Glomerular endothelial cell (primary cell): ENCODE results near the gene ALAS2. TPM values are rescaled to one million over a fixed set of nuclear protein-coding genes. Genes with fewer than 3 reads are reported as not detected.
"Not testable (repeated sequence)": the region's sequence is repeated elsewhere in the genome, so short reads cannot be mapped to it uniquely, and the experiment has no call there.

ENCODE experiments used
- DNase-seq: peaks from one replicate; pipeline ENCODE4 v3.0.0-alpha.2; 2011; ENCODE audit warnings: low read depth, low spot score; ENCODE audit errors: extremely low read depth
- total RNA-seq: library from RNA; depleted of rRNA; stranded (reverse); fragments of >200 nt; gene quantifications from 2 replicates; pipeline ENCODE4 v1.2.3, GENCODE V29; 2015

The ALAS2 gene, protein sequence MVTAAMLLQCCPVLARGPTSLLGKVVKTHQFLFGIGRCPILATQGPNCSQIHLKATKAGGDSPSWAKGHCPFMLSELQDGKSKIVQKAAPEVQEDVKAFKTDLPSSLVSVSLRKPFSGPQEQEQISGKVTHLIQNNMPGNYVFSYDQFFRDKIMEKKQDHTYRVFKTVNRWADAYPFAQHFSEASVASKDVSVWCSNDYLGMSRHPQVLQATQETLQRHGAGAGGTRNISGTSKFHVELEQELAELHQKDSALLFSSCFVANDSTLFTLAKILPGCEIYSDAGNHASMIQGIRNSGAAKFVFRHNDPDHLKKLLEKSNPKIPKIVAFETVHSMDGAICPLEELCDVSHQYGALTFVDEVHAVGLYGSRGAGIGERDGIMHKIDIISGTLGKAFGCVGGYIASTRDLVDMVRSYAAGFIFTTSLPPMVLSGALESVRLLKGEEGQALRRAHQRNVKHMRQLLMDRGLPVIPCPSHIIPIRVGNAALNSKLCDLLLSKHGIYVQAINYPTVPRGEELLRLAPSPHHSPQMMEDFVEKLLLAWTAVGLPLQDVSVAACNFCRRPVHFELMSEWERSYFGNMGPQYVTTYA
- not detected in 2 replicates for total RNA-seq

DNA sequence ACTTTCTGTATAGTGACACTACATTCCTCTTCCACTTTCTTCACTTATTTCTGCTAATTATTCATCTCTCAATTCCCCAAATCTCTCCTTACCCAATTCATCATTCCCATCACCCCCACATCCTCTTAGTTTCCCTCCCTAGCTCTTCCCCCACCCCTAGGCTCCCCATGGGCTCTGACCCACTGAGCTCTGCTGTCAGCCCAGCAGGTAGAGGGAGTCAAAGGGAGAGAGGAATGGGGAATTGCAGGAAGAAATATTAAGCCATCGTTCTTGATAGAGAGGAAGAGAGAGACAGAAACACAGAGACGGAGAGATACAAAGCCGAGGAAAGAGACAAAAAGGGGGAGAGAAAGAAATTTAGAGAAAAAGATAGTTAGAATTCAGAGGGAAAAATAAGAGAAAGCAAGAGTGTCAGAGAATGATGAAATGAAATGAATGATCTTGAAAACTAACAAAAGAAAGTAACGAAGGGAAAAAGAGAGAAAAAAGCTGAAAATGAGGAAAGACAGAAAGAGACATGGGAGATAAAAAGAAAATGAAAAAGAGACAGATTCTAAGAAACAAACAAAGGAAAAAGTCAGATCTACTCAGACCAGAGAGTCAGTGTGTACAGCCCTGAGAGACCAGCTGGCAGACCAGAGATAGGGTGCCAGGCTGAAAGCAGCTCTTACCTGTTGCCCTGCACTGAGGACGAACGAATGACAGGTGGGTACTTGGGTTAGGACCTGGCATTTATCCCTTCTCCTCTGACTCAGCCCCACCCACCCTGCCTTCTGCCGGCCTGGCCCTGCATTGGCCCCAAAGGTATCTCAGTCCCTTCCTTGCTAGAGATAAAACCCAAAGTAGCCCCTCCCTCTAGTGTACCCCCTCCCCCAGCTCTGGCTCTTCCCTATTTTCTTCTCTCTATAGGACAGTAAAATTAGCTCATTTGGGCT lies at the start of gene ALAS2:
Gene ALAS2, minus strand, starts transcription at position 707 of the 935 bp plus-strand sequence. CDS start 4,977 bp downstream, outside the sequence.
- no peak for DNase-seq

DNA sequence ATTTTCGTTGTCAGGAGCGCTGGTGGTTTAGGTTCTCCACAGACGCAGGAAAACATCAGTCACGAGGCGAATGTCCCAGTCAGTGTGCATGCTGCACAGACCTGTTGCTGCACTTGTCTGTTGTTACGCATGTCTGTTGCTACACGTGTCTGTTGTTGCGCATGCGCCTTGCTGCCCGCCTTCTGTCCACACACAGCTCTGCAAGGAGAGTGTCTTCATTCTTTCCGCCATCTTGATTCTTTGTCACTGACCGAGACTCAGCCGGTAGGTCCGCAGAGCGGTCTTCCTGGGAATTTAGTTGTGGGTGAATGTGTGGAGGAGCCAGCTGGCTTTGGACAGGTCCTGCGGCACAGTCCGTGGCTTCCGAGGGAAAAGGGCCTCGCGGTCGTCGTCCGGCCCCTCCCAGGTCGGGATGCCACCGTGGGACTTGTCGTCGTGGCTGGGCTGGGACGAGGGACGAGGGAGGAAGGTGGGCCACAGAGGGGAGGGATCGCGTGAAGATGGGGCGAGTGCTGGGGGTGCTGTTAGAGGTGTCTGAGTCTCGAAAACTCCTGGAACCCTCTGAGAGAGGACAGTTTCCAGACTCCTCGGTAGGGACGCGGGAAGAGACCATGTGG lies 44.2 kb upstream of the ALAS2 start, which contains the start of gene PAGE2B:
Gene PAGE2B, plus strand, starts transcription at position 180 of the 617 bp plus-strand sequence. CDS start 1,012 bp downstream, outside the sequence.
- DNase-seq: no peak

DNA sequence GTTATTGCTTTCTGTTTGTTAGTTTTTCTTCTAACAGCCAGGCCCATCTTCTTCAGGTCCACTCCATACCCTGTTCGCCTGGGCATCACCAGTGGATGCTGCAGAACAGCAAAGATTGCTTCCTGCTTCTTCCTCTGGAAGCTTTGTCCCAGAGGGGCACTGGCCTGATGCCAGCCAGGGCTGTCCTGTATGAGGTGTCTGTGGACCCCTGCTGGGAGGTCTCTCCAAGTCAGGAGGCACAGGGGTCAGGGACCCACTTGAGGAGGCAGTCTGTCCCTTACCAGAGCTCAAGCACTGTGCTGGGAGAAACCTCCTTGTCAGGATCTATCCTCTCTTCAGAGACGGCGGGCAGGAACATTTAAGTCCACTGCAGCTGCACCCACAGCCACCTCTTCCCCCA lies 41.5 kb upstream of the ALAS2 start:
- no peak for DNase-seq

DNA sequence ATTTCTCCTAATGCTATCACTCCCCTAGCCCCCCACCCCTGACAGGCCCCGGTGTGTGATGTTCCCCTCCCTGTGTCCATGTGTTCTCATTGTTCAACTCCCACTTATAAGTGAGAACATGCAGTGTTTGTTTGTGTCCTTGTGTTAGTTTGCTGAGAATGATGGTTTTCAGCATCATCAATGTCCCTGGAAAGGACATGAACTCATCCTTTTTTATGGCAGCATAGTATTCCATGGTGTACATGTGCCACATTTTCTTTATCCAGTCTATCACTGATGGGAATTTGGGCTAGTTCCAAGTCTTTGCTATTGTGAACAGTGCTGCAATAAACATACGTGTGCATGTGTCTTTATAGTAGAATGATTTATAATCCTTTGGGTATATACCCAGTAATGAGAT lies 36.4 kb upstream of the ALAS2 start:
- DNase-seq: not testable (repeated sequence)

DNA sequence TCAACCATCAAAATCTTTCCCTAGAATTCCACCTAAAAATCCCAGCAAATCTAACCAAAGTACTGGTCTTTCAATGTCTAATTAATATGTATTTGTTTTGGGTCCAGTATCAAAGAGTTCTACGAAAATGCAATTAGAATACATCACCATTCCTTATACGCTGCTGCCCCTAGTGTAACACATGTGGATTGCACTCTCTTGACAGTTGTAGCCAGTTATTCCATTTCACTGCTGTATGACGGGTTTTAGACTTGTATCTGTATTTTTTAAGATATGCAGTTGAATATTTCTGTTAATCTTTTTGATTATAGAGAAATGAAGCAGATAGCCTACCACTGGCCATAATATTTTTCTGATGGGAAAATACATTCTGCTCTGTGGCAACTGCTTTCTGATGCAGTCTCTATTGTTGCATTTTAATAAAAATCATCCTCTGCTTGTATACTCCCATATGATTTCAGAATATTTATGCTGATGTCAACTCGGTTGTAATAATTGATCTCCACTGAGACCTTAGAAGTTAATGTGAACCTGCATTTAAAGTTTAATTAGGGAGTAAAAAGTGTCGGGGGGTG lies 27.0 kb upstream of the ALAS2 start:
- DNase-seq: peak; percentile 25

DNA sequence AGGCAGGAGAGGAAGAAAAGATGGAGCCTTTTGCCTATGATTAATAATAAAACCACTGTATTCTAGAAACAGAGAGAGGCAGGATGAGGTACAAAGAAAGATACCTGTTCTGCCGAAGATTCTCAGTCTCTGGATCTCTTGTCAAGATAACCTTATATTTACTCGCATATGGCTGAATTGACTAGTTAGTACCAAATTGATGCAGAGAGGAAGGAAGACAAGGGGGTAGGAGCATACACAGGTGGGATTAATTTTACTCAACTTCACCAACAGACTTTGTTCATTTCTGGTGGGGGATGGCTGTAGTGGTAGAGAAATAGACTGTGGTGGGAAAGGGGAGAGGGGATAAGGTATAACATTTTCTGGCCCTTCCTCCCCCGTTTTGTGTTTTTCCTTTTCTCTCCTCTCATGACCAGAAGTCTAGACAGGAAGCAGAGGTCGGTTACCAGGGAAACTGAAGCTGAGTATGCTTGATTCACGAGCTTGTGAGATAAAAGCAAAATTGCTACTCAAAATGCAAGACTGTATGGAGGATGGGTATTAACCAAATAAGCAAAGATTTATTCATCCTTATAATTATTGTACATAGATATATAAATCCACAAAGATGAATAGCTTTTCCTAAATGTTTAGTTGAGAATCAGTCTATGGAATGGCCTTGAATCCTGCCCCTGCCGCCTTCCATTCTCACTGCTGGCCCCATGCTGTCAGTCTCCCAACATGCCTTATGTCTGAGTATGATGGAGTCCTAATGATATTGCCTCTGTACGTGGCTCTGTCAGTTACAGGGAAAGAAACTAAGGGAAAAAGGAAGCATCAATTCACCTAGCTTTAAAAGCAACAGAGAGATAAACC lies 26.3 kb upstream of the ALAS2 start:
- DNase-seq: peak; percentile 20

DNA sequence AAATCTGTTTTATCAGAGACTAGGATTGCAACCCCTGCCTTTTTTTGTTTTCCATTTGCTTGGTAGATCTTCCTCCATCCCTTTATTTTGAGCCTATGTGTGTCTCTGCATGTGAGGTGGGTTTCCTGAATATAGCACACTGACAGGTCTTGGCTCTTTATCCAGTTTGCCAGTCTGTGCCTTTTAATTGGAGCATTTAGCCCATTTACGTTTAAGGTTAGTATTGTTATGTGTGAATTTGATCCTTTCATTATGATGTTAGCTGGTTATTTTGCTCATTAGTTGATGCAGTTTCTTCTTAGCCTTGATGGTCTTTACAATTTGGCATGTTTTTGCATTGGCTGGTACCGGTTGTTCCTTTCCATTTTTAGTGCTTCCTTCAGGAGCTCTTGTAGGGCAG lies 19.8 kb upstream of the ALAS2 start:
- DNase-seq: not testable (repeated sequence)

DNA sequence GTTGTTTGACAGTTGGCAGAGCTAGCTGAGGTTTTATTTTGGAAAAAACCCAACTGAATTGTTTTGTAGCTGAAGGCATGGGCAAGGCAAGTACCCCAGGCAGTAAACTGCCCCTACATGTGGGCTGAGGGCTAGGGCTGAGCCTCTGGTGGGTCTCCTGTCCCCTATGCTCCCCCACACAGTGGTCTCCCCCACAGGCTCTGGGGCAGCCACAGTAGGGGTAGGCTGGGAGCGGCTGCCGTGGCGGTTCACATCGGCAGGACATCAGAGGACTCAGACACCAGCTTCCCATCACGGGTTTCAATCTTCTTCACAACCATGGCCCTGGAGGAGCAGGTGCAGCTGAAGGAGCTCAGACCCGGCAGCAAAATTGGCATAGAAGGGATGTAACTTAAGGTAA lies 10.7 kb upstream of the ALAS2 start:
- DNase-seq: no peak

DNA sequence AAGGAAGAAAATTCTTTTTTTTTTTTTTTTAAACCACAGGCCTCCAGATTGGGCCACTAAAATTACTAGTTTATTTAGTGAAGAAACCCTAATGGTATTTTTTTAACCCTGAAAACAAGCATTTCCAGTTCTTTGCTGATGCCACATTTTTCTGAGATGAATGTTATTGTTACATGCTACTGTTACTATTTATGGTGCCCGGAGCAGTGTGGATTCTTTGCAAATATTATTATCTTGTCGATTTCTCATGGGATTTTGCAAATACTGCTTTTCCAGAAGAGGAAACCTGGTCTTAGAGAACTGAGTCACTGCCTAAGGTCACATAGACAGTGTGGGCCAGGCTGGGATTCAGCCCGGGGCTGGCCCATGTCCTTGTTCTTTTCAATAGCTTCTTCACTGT lies 8.7 kb upstream of the ALAS2 start:
- no peak for DNase-seq

DNA sequence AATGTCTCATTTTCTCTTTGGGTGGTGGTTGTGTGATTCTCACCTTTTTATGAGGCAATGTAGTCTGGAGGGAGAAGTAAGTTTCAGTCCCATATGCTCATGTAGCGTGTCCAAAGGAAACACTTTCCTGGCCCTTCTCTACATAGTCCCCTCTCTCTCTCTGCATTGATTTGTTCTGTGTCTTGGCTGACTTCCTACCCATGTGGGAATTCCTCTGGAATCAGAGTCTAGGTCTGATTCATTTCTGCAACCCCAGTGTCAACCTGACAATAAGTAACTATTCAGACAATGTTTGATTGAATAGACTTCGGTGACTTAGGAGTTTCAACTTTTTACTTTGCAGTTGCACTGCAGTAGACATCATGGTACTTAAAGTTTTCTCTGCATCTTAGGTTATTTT lies 2.7 kb upstream of the ALAS2 start:
- DNase-seq: no peak

DNA sequence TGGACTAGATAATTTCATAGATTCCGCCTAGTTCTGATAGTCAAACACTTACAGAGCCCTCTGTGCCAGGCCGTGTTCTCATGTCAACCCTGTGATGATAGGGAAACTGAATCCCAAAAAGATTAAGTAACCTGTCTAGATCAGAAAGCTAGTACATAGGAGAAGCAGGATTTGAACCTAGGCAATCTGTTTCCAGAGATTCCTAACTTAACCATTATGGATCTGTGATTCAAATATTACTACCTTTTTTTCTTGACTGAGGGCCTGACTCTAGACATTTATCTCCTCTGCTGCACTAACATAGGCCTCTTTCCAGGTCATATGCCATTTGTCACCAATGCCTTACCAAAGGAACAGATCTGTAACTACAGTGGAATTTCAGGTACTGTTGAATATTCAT lies 1.5 kb downstream of the ALAS2 start:
- DNase-seq: no peak

DNA sequence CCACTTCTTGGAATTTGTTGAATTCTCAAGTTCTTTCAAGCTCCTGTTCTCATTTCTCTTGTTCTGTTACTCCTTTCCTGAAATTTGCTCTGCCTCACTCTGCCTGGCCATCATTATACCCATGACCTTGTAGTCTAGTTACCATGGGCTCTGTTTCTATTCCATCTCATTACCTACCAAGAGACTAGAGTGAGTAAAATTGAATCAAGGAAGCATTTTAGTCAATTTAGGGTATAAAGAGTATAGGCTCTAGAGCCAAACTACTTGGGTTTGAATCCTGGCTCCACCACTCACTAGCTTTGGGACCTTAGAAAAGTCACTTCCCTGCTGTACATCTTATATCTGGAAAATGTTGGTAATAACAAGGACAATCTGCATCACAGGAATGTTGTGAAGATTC lies 2.2 kb downstream of the ALAS2 start:
- no peak for DNase-seq

DNA sequence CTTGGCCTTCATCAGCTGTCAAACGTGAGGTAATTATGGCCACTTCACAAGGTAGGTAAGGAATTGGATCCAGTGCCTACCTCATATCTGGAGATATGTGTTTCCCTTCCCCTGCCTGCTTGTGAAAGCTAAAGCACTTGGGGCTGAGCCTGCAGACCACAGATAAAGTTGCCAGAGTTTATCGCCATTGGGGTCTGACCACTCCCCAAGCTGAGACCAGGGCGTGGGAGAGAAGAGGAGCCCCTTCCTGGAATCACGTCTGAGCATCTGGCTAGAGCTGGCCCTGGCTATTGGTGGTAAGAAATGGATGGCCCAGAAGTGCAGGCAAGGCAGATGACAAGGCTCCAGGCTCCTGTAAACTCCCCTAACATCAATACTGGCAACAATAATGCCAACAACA lies 2.7 kb downstream of the ALAS2 start:
- no peak for DNase-seq

DNA sequence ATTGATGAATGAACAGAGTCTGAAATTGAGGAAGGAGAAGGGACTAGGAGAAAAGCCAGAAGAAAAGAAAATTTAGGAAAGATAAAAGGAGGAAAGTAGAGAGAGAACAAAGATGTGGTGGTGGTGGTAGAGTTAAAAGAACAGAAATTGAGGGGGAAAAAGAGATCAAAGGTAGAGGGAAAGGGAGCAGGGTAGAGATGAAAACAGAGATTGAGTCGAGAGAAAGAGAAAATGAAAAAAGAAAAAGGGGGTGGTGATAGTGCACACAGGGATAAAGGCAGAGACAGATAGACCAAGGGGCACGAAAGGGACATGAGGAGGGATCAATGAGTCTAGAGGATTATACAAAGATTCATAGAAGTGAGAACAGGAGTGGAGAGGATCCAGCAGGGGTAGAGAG lies 3.9 kb downstream of the ALAS2 start:
- no peak for DNase-seq

DNA sequence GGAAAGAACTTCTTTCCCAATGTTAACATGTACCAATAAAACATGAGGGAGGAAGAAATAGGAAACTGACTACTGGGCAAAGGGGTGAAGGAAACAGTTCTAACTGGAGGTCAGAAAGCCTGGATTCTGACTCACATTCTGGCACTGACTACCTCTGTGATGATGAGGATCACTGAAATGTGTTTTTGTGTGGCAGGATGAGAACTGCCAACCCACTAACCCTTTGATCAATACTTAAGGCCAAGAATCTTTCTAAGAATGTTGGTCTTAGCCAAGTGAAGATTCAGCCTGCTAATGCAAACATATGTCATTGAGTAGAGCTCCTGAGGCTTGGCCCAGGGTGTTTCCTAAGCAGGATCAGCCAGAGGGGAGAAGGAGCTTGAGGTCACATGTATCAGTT lies 4.6 kb downstream of the ALAS2 start:
- DNase-seq: no peak

DNA sequence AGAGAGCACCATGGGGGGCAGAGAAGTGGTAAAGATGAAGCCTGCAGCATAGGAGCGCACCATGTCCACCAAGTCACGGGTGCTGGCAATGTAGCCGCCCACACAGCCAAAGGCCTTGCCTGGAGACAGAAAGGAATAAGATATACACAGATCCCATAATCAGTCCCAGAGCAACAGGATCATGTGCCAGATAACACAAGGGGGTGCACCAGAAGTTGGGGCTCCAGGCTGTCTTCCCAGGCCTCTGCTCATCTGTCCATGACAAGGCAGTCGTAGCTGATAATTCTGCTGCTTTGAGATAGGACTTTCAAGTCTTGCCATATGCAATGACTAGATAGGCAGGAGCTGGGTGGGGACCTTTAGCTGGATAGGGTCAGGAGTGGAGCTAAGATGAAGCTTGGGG lies 15.9 kb downstream of the ALAS2 start:
- DNase-seq: no peak

DNA sequence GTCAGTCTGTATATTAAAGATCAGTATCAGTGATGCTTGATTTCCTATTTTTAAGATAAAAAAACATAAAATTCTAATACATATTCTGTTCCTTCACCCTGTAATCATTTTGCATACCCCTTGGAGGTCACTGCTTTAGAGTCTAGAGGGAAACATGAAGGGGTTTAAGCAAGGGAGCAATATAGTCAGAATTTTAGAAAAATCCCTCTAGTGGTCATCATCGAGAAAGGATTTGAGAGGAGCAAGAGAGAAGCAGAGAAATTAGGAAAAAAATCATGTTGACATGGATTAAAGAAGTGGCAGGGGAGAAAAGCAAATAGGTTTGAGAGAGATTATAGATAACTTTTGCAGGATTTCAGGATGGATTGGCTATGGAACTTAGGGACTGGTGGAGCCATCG lies 19.5 kb downstream of the ALAS2 start:
- no peak for DNase-seq

DNA sequence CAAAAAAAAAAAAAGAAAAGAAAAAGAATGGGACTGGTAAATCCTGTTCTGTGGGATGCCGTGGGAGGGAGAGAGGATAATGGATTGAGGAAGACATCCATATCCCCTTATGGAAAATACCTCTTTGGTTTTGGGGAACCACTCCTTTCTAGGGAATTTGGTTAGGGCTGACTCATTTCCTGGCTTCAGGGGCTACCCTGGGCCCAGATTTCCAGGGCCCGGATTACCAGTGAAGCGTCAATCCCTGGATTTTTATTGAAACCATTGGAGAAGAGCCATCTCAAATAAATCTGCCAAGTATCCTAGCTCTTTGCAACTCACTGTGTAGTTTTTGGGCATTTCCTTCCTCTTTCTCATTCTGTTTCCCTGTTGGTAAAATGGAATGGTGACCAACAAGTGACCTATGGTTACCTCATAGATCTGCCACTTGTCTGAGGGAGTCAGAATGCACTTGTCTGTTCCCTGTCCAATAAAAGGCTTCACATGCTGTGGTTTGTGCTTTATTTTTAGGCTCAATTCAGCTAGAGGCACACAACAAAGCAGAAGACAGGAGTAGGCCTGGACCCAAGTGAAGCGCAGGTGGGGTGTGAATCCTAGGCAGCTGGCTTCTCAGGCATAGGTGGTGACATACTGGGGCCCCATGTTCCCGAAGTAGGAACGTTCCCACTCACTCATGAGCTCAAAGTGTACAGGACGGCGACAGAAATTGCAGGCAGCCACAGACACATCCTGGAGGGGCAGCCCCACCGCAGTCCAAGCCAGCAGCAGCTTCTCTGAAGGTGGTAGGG lies 22.0 kb downstream of the ALAS2 start:
- no peak for DNase-seq

DNA sequence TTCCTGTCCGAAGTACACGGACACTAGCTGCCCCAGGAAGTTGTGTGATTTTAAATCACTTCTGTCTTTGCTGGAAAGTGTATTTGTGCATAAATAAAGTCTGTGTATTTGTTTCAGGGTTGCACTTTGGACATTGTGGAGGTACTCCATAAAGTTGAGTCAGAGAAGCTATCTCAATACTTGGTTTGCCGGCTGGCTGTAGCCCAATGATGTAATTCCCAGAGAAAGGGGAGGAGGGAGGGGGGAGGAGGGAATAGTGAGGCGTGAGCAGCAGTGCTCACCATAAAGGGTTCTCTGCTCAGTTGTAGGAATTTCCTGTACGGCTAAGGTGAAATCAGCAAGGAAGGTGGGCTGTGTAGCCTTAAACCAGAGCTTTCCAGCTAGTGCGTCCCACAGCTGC lies 23.1 kb downstream of the ALAS2 start:
- no peak for DNase-seq
